Measurements from ENCODE around the gene SLC25A5.
"Not testable (repeated sequence)": the region's sequence is repeated elsewhere in the genome, so short reads cannot be mapped to it uniquely, and the experiment has no call there.

SLC25A5 gene

GRCh38 chrX:119427024-119427794, 41.0 kb upstream of the SLC25A5 start:
- no peak for DNase-seq (ENCODE audit: insufficient read length, low spot score)
- no peak for FAIRE-seq
- TF ChIP-seq CTCF (IDR thresholded peaks at IDR 0.05; ENCODE audit: insufficient read depth, missing control alignments): no peak

GRCh38 chrX:119427795-119428185, 40.5 kb upstream of the SLC25A5 start:
- no peak for FAIRE-seq
- DNase-seq (ENCODE audit: insufficient read length, low spot score): no peak
- no peak for TF ChIP-seq CTCF (IDR thresholded peaks at IDR 0.05; ENCODE audit: insufficient read depth, missing control alignments)

- TF ChIP-seq CTCF (IDR thresholded peaks at IDR 0.05; ENCODE audit: insufficient read depth, missing control alignments): no peak
- FAIRE-seq: no peak
Observed at GRCh38 chrX:119429471-119429870, 38.8 kb upstream of the SLC25A5 start.

GRCh38 chrX:119441295-119441694, 26.9 kb upstream of the SLC25A5 start:
- DNase-seq (ENCODE audit: insufficient read length, low spot score); FAIRE-seq: not testable (repeated sequence)

More at GRCh38 chrX:119429471-119429870, 38.8 kb upstream of the SLC25A5 start:
- no peak for DNase-seq (ENCODE audit: insufficient read length, low spot score)

- FAIRE-seq (no peak), DNase-seq (ENCODE audit: insufficient read length, low spot score) (no peak)
- TF ChIP-seq CTCF (IDR thresholded peaks at IDR 0.05; ENCODE audit: insufficient read depth, missing control alignments): no peak
Observed at GRCh38 chrX:119442286-119442685, 26.0 kb upstream of the SLC25A5 start.

- FAIRE-seq (no peak), DNase-seq (ENCODE audit: insufficient read length, low spot score) (no peak)
- no peak for TF ChIP-seq CTCF (IDR thresholded peaks at IDR 0.05; ENCODE audit: insufficient read depth, missing control alignments)
Observed at GRCh38 chrX:119453202-119453601, 15.0 kb upstream of the SLC25A5 start.

- DNase-seq (ENCODE audit: insufficient read length, low spot score): no peak
- no peak for FAIRE-seq
- no peak for TF ChIP-seq CTCF (IDR thresholded peaks at IDR 0.05; ENCODE audit: insufficient read depth, missing control alignments)
Observed at GRCh38 chrX:119455264-119455663, 13.0 kb upstream of the SLC25A5 start.

Measured in D721Med (cell line).